GM12891 (cell line): ENCODE measurements around the gene WNT11.

ENCODE experiments used
- POLR2A ChIP-seq: IDR thresholded peaks from 2 replicates; pipeline ENCODE4 v1.6.1; 2011; ENCODE audit warnings: low read depth, low read length, control low read depth
- POLR2AphosphoS5 ChIP-seq: IDR thresholded peaks from 2 replicates; pipeline ENCODE4 v1.6.1; 2011; ENCODE audit warnings: low read depth, low read length, control low read depth
- SPI1 ChIP-seq: IDR thresholded peaks from 2 replicates; pipeline ENCODE4 v1.6.1; 2011; ENCODE audit warnings: low read depth, low read length, control low read depth

DNA sequence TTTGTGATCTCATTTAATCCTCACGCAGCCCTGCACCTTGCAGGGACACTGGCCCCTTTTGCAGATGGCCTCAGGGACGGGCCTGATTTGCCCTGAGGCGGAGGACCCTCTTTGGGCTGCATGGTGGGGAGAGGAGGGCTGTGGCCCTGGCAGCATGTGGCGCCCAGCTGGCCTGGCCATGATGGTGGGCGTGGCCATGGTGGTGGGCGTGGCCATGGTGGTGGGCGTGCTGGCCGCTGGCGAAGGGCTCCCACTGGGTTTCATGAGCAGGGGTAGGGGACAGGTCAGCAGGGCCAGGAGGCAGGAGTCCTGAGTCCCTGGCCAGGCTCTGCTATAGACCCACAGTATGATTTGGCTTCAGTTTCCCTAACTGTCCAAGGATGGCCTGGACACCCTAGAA lies 13.1 kb downstream of the WNT11 start:
- TF ChIP-seq POLR2A (no peak), POLR2AphosphoS5 (no peak), SPI1 (no peak)
